Transverse colon (tissue), 4 donors: ENCODE measurements around the gene FXYD7. TPM values are rescaled to one million over a fixed set of nuclear protein-coding genes. Genes with fewer than 3 reads are reported as not detected.

Experiments
- DNase-seq: peaks from one replicate; pipeline ENCODE4 v3.0.0-alpha.2; 2019
- H3K27ac ChIP-seq, 4 donors: fragments of 200-600 bp; sonication (generic); 2 replicates each; pipeline ENCODE4 v1.5.1; 2016 to 2018; ENCODE audit warnings: inconsistent platforms in 4 of 4
- H3K27me3 ChIP-seq: fragments of 200-600 bp; sonication (generic); 2 replicates; pipeline ENCODE4 v1.5.1; 2017; ENCODE audit warnings: inconsistent platforms
- H3K36me3 ChIP-seq, 4 donors: fragments of 200-600 bp; sonication (generic); 2 replicates each; pipeline ENCODE4 v1.5.1; 2017 to 2019; ENCODE audit warnings: inconsistent platforms in 4 of 4
- H3K4me1 ChIP-seq, 4 donors: fragments of 200-600 bp; sonication (generic); 2 replicates each; pipeline ENCODE4 v1.5.1; 2017 to 2020; ENCODE audit warnings: inconsistent platforms in 4 of 4
- H3K4me3 ChIP-seq, 4 donors: fragments of 200-600 bp; sonication (generic); 1 replicate in 1 of 4; 2 replicates in 3 of 4; pipeline versions ENCODE4 v1.5.1 to v1.6.1; 2017 to 2019; ENCODE audit warnings: inconsistent platforms in 4 of 4
- H3K9me3 ChIP-seq, 2 donors: fragments of 200-600 bp; sonication (generic); 2 replicates each; pipeline ENCODE4 v1.5.1; 2017 to 2019; ENCODE audit warnings: inconsistent platforms in 2 of 2
- CTCF ChIP-seq, 5 experiments: fragments of 200-600 bp in 3 of 5; fragments of 450-650 bp in 2 of 5; sonication (generic) in 3 of 5; IDR thresholded peaks; 1 replicate in 2 of 5; 2 replicates in 3 of 5; pipeline ENCODE4 v1.5.1; 2016 to 2017; ENCODE audit warnings: antibody characterized with exemption in 5 of 5, inconsistent platforms in 3 of 5, mild to moderate bottlenecking in 2 of 5, moderate library complexity in 1 of 5
- EP300 ChIP-seq: sonication (generic); formaldehyde crosslinking; IDR thresholded peaks from one replicate; pipeline ENCODE4 v1.6.1; 2017; ENCODE audit warnings: antibody characterized with exemption, low read depth
- POLR2A ChIP-seq: fragments of 450-650 bp; IDR thresholded peaks from one replicate; pipeline ENCODE4 v1.6.1; 2016; ENCODE audit warnings: antibody characterized with exemption, mild to moderate bottlenecking, moderate library complexity
- POLR2AphosphoS5 ChIP-seq, 3 donors: sonication (generic); formaldehyde crosslinking; IDR thresholded peaks; one replicate each; pipeline ENCODE4 v1.6.1; 2016; ENCODE audit warnings: antibody characterized with exemption in 3 of 3
- WGBS, 2 donors: methylation state at CpG; one replicate each; pipeline ENCODE4 v1.1.5; 2018; ENCODE audit warnings: low coverage in 1 of 2; 5-methylcytosine and 5-hydroxymethylcytosine counted together
- in situ Hi-C, 4 donors: fragments of 200-750 bp; cut with MboI; loops; one replicate each; pipeline versions ENCODE4 v1.15.0 to v1.15.1; 2017; ENCODE audit warnings: low sequenced_read_pairs in 3 of 4, low pct_ligation_motif_present in 1 of 4, low pct_unique_long_range_greater_than_20kb in 1 of 4
- intact Hi-C: fragments of 100-400 bp; cut with DNase I; formaldehyde crosslinking; loops from one replicate; pipeline ENCODE4 v1.15.1; 2023; ENCODE audit warnings: low total_unique reads
- total RNA-seq, 4 donors: library from RNA; depleted of rRNA; stranded (reverse); fragments of >200 nt; gene quantifications; one replicate each; pipeline ENCODE4 v1.1.0, GENCODE V29; 2016

Gene FXYD7
- total RNA-seq: not detected

DNA sequence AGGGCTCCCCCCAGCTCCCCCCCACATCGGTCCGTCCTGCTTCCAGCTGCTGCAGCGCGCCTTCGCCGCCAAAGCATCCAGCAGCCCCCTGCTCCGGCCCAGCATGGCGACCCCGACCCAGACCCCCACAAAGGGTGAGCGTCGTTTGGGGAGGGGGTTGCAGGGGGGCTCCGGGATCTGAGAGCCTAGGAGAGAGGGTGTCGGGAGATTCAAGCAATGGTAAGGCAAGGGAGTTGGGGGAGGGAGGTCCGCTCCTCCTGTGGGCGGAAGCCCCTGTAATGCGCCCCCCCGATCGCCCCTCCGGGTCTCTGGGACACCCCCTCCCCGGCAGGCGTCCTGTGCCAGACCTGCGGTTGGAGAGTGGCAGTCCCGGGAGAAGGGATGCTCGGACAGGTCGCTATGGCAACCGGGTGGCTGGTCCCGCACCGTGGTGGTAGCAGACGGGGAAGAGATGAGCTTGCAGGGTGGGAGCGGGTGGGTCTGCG lies at the start of gene FXYD7:
Gene FXYD7 (plus strand): TSS at position 25 of the 485 bp plus-strand sequence. CDS start 79 bp downstream, at position 104.
- no peaks in the 10 kb centered on the region for H3K9me3 ChIP-seq
- DNase-seq: no peak

GRCh38 chr19:35093430-35093829 lies 49.6 kb upstream of the FXYD7 start:
- H3K36me3 ChIP-seq: no peaks in the 10 kb centered on the region
- no peak overlapping the region for H3K27ac ChIP-seq
- no peak for TF ChIP-seq POLR2AphosphoS5 (IDR thresholded peaks at IDR 0.05)
- TF ChIP-seq EP300: no peak
- TF ChIP-seq POLR2A: no peak
- TF ChIP-seq CTCF (IDR thresholded peaks at IDR 0.05): no peak
- H3K4me1 ChIP-seq: peaks cover 0 to 9% (median 5%) of the 10 kb centered on the region in 4 donors
- H3K27me3 ChIP-seq: peaks cover 8% of the 10 kb centered on the region
- H3K4me3 ChIP-seq: no peak overlapping the region
- intact Hi-C loops (no loop called here), in situ Hi-C loops (no loop called here)
- H3K9me3 ChIP-seq: no peaks in the 10 kb centered on the region
- no peak for DNase-seq
- 84 to 91% methylated on average over 4 to 5 of the region's 5 CpGs for WGBS, 2 donors

More for the DNA sequence above, at the start of gene FXYD7:
- in situ Hi-C loops: no loop called here
- TF ChIP-seq POLR2AphosphoS5 (IDR thresholded peaks at IDR 0.05): no peak
- TF ChIP-seq POLR2A: no peak
- TF ChIP-seq EP300: no peak
- TF ChIP-seq CTCF (IDR thresholded peaks at IDR 0.05): no peak
- intact Hi-C loops: no loop called here
- Histone ChIP-seq H3K4me3 (peak within 1 kb of the TSS in 1 of 4 donors; percentile 43), H3K27ac (no peak within 1 kb of the TSS), H3K36me3 (no peaks in the 10 kb centered on the region), H3K4me1 (peaks cover 9 to 43% (median 32%) of the 10 kb centered on the region in 4 donors), H3K27me3 (peaks cover 24% of the 10 kb centered on the region)
- 15% methylated on average over 31 of the region's 31 CpGs; no CpG with 5 or more reads in 1 of the 2 donors for WGBS, 2 donors

- intact Hi-C loops: no loop called here
- Histone ChIP-seq H3K4me3 (no peak overlapping the region), H3K27ac (no peak overlapping the region), H3K27me3 (peaks cover 7% of the 10 kb centered on the region), H3K9me3 (no peaks in the 10 kb centered on the region), H3K4me1 (peaks cover 0 to 9% (median 5%) of the 10 kb centered on the region in 4 donors), H3K36me3 (no peaks in the 10 kb centered on the region)
- TF ChIP-seq EP300 (no peak), CTCF (IDR thresholded peaks at IDR 0.05) (no peak), POLR2A (no peak), POLR2AphosphoS5 (IDR thresholded peaks at IDR 0.05) (no peak)
- no peak for DNase-seq
- 90% methylated on average over 11 of the region's 11 CpGs; no CpG with 5 or more reads in 1 of the 2 donors for WGBS, 2 donors
- in situ Hi-C loops: no loop called here
Observed at GRCh38 chr19:35093941-35094647, 49.0 kb upstream of the FXYD7 start.

- TF ChIP-seq POLR2AphosphoS5 (IDR thresholded peaks at IDR 0.05) (no peak), CTCF (IDR thresholded peaks at IDR 0.05) (no peak), POLR2A (no peak), EP300 (no peak)
- intact Hi-C loops: no loop called here
- H3K27me3 ChIP-seq: peaks cover 5% of the 10 kb centered on the region
- WGBS, 2 donors: 82 to 86% methylated on average over 1 to 4 of the region's 4 CpGs
- no peaks in the 10 kb centered on the region for H3K9me3 ChIP-seq
- no peak overlapping the region for H3K4me3 ChIP-seq
- peaks cover 0 to 9% (median 5%) of the 10 kb centered on the region in 4 donors for H3K4me1 ChIP-seq
- DNase-seq: no peak
- no peak overlapping the region for H3K27ac ChIP-seq
- H3K36me3 ChIP-seq: no peaks in the 10 kb centered on the region
- in situ Hi-C loops: no loop called here
Observed at GRCh38 chr19:35094656-35095055, 48.4 kb upstream of the FXYD7 start.
